HEK293 (cell line): ENCODE data around the gene CBR1.

Experiments used
- CTCF ChIA-PET: fragments of 350-600 bp; formaldehyde crosslinking; extraction: SDS; loops from one replicate; lab custom pipeline; 2021; ENCODE audit warnings: antibody characterized with exemption; lab: Yijun Ruan, JAX
- POLR2A ChIA-PET: fragments of 300-600 bp; formaldehyde crosslinking; extraction: SDS; loops from one replicate; lab custom pipeline; 2020; ENCODE audit warnings: antibody characterized with exemption, inconsistent platforms; lab: Yijun Ruan, JAX
- H3K27ac ChIP-seq: fragments of 200-500 bp; sonication (Bioruptor generic); 2 replicates; pipeline ENCODE4 v1.5.1; 2014; ENCODE audit warnings: low read depth, low read length, control low read depth, inconsistent platforms; ENCODE audit errors: extremely low read depth
- H3K36me3 ChIP-seq, 2 experiments: fragments of 200-500 bp in 1 of 2; sonication (Bioruptor generic) in 1 of 2; 1 replicate in 1 of 2; 2 replicates in 1 of 2; pipeline ENCODE4 v1.5.1; 2014 to 2017; ENCODE audit warnings: inconsistent platforms in 2 of 2, low read length in 2 of 2; ENCODE audit not compliant: control insufficient read depth in 2 of 2, insufficient read depth in 1 of 2
- H3K4me1 ChIP-seq: fragments of 200-500 bp; sonication (Bioruptor generic); 2 replicates; pipeline ENCODE4 v1.5.1; 2014; ENCODE audit warnings: mild to moderate bottlenecking, low read length, inconsistent platforms; ENCODE audit not compliant: control insufficient read depth, insufficient read depth
- H3K4me3 ChIP-seq: 2 replicates; pipeline ENCODE4 v1.5.1; 2011; ENCODE audit warnings: low read depth, mild to moderate bottlenecking, control low read depth, low read length, moderate library complexity
- H3K9me3 ChIP-seq: fragments of 200-500 bp; sonication (Bioruptor generic); 2 replicates; pipeline ENCODE4 v1.5.1; 2014; ENCODE audit warnings: low read depth, low read length, inconsistent platforms; ENCODE audit not compliant: control insufficient read depth, insufficient read depth
- KLF8 ChIP-seq: fragments of 450-650 bp; formaldehyde crosslinking; IDR thresholded peaks from 2 replicates; pipeline ENCODE4 v1.5.1; 2016; ENCODE audit warnings: missing biosample characterization, missing genetic modification characterization
- SCRT1 ChIP-seq: fragments of 450-650 bp; formaldehyde crosslinking; IDR thresholded peaks from 2 replicates; pipeline ENCODE4 v1.5.1; 2016; ENCODE audit warnings: missing biosample characterization, missing genetic modification characterization, borderline replicate concordance
- TRIM28 ChIP-seq: IDR thresholded peaks from 2 replicates; pipeline ENCODE4 v1.6.1; 2011; ENCODE audit warnings: low read length, control low read depth, borderline replicate concordance
- YY2 ChIP-seq: fragments of 450-650 bp; formaldehyde crosslinking; IDR thresholded peaks from 2 replicates; pipeline ENCODE4 v1.5.1; 2016; ENCODE audit warnings: missing biosample characterization, missing genetic modification characterization
- ZBTB11 ChIP-seq: fragments of 450-650 bp; formaldehyde crosslinking; conservative IDR thresholded peaks from 2 replicates; pipeline ENCODE4 v1.5.1; 2016; ENCODE audit warnings: low read depth, missing biosample characterization, missing genetic modification characterization
- ZBTB17 ChIP-seq: fragments of 450-650 bp; formaldehyde crosslinking; IDR thresholded peaks from 2 replicates; pipeline ENCODE4 v1.5.1; 2016; ENCODE audit warnings: missing biosample characterization, missing genetic modification characterization
- ZNF133 ChIP-seq: fragments of 450-650 bp; formaldehyde crosslinking; IDR thresholded peaks from 2 replicates; pipeline ENCODE4 v1.5.1; 2016; ENCODE audit warnings: missing biosample characterization, missing genetic modification characterization
- ZNF148 ChIP-seq: fragments of 450-650 bp; formaldehyde crosslinking; IDR thresholded peaks from 2 replicates; pipeline ENCODE4 v1.5.0; 2017; ENCODE audit warnings: missing biosample characterization, missing genetic modification characterization, borderline replicate concordance
- ZNF157 ChIP-seq: fragments of 450-650 bp; formaldehyde crosslinking; IDR thresholded peaks from 2 replicates; pipeline ENCODE4 v1.5.1; 2016; ENCODE audit warnings: missing biosample characterization, missing genetic modification characterization
- ZNF18 ChIP-seq: fragments of 450-650 bp; formaldehyde crosslinking; IDR thresholded peaks from 2 replicates; pipeline ENCODE4 v1.5.1; 2016; ENCODE audit warnings: missing biosample characterization, missing genetic modification characterization
- ZNF239 ChIP-seq: fragments of 450-650 bp; formaldehyde crosslinking; IDR thresholded peaks from 2 replicates; pipeline ENCODE4 v1.5.1; 2016; ENCODE audit warnings: missing biosample characterization, missing genetic modification characterization
- ZNF37A ChIP-seq: fragments of 450-650 bp; IDR thresholded peaks from 2 replicates; pipeline ENCODE4 v1.5.1; 2018; ENCODE audit warnings: missing biosample characterization, missing genetic modification characterization
- ZNF398 ChIP-seq: fragments of 450-650 bp; formaldehyde crosslinking; IDR thresholded peaks from 2 replicates; pipeline ENCODE4 v1.5.1; 2017; ENCODE audit warnings: missing biosample characterization, missing genetic modification characterization
- ZNF426 ChIP-seq: fragments of 450-650 bp; formaldehyde crosslinking; IDR thresholded peaks from 2 replicates; pipeline ENCODE4 v1.5.1; 2017; ENCODE audit warnings: missing biosample characterization, missing genetic modification characterization, mild to moderate bottlenecking, inconsistent platforms, moderate library complexity
- ZNF433 ChIP-seq: fragments of 450-650 bp; formaldehyde crosslinking; IDR thresholded peaks from 2 replicates; pipeline ENCODE4 v1.5.1; 2016; ENCODE audit warnings: missing biosample characterization, missing genetic modification characterization, low read depth
- ZNF488 ChIP-seq: fragments of 450-650 bp; formaldehyde crosslinking; IDR thresholded peaks from 2 replicates; pipeline ENCODE4 v1.5.1; 2016; ENCODE audit warnings: missing biosample characterization, missing genetic modification characterization
- ZNF510 ChIP-seq: fragments of 450-650 bp; formaldehyde crosslinking; IDR thresholded peaks from 2 replicates; pipeline ENCODE4 v1.5.1; 2018; ENCODE audit warnings: mild to moderate bottlenecking, missing genetic modification characterization, missing biosample characterization; ENCODE audit not compliant: insufficient replicate concordance
- ZNF560 ChIP-seq: fragments of 450-650 bp; formaldehyde crosslinking; IDR thresholded peaks from 2 replicates; pipeline ENCODE4 v1.5.1; 2017; ENCODE audit warnings: missing biosample characterization, missing genetic modification characterization, borderline replicate concordance
- ZNF596 ChIP-seq: fragments of 450-650 bp; IDR thresholded peaks from 2 replicates; pipeline ENCODE4 v1.5.0; 2018; ENCODE audit warnings: missing biosample characterization, mild to moderate bottlenecking, missing genetic modification characterization, moderate library complexity
- ZNF629 ChIP-seq: fragments of 450-650 bp; formaldehyde crosslinking; IDR thresholded peaks from 2 replicates; pipeline ENCODE4 v1.5.1; 2017; ENCODE audit warnings: missing biosample characterization, missing genetic modification characterization
- ZNF658 ChIP-seq: fragments of 450-650 bp; formaldehyde crosslinking; IDR thresholded peaks from 2 replicates; pipeline ENCODE4; 2016; ENCODE audit warnings: missing biosample characterization, missing genetic modification characterization
- ZNF76 ChIP-seq: fragments of 450-650 bp; formaldehyde crosslinking; IDR thresholded peaks from 2 replicates; pipeline ENCODE4; 2016; ENCODE audit warnings: low read depth, missing biosample characterization, missing genetic modification characterization, borderline replicate concordance
- ZNF792 ChIP-seq: fragments of 450-650 bp; formaldehyde crosslinking; IDR thresholded peaks from 2 replicates; pipeline ENCODE4 v1.5.1; 2016; ENCODE audit warnings: missing biosample characterization, missing genetic modification characterization
- ZSCAN18 ChIP-seq: fragments of 450-650 bp; formaldehyde crosslinking; IDR thresholded peaks from 2 replicates; pipeline ENCODE4 v1.5.1; 2016; ENCODE audit warnings: missing biosample characterization, missing genetic modification characterization

Gene CBR1

GRCh38 chr21:36028127-36029069 lies 41.4 kb upstream of the CBR1 start (continued):
- TF ChIP-seq TRIM28 (no peak), YY2 (no peak), ZNF560 (tag by site-specific recombination) (no peak), ZSCAN18 (tag by site-specific recombination) (no peak), ZBTB17 (tag by site-specific recombination) (peak; percentile 54), KLF8 (no peak), ZNF792 (tag by site-specific recombination) (no peak), ZNF239 (tag by site-specific recombination) (no peak), ZNF426 (no peak), ZNF510 (tag by site-specific recombination) (no peak), ZNF488 (tag by site-specific recombination) (no peak)

GRCh38 chr21:36029309-36029708 lies 40.5 kb upstream of the CBR1 start:
- Histone ChIP-seq H3K4me3 (no peak overlapping the region), H3K9me3 (no peaks in the 10 kb centered on the region), H3K27ac (no peak overlapping the region), H3K36me3 (peaks cover 3 to 8% of the 10 kb centered on the region in 2 experiments), H3K4me1 (no peaks in the 10 kb centered on the region)
- CTCF ChIA-PET = interaction anchor here (0.6 to 2.4 kb wide), 9 partner anchors 11 to 98 kb away, joined by 3 to 6 read pairs (median 4); no protein-coding TSS in a partner anchor
- POLR2A ChIA-PET = no interaction called here
- TF ChIP-seq ZNF148 (tag by site-specific recombination) (no peak), ZNF629 (tag by site-specific recombination) (no peak), ZNF133 (tag by site-specific recombination) (no peak), ZNF157 (no peak), ZNF76 (no peak), ZNF596 (tag by site-specific recombination) (no peak), ZNF18 (tag by site-specific recombination) (no peak), ZBTB11 (tag by site-specific recombination) (no peak), ZNF433 (no peak), ZNF37A (no peak), SCRT1 (tag by site-specific recombination) (no peak), ZNF658 (tag by site-specific recombination) (no peak), ZNF398 (tag by site-specific recombination) (no peak)
